ENCODE results near the gene EHD3. TPM values are rescaled to one million over a fixed set of nuclear protein-coding genes. Genes with fewer than 3 reads are reported as not detected.

Gene EHD3
- total RNA-seq, 5 donors from 2014 or later (not counting 1 experiment from before 2014, with no cell fraction given): 2.9 to 4.2 (median 4.0) TPM

- ATAC-seq (replicated peaks in 1 of 4) (no peak), DNase-seq (no peak)
- Mint-ChIP-seq H3K9me3 (no peaks in the 10 kb centered on the region), H3K4me1 (peaks cover 9 to 20% (median 19%) of the 10 kb centered on the region in 3 donors), H3K27ac (no peak within 1 kb of the TSS), H3K4me3 (no peak within 1 kb of the TSS), H3K36me3 (no peaks in the 10 kb centered on the region), H3K27me3 (peaks cover 7 to 11% of the 10 kb centered on the region in 2 donors)
- no peaks in the 10 kb centered on the region for H3K9me3 ChIP-seq
- H3K27me3 ChIP-seq (replicated peaks in 1 of 2; ENCODE audit: control insufficient read depth in 2 of 2, extremely low read depth in 1 of 2, insufficient read depth in 2 of 2, low read length in 1 of 2): peaks cover 0 to 6% of the 10 kb centered on the region in 2 experiments
- no peak within 1 kb of the TSS for H3K4me3 ChIP-seq (ENCODE audit: control insufficient read depth in 1 of 2, extremely low read depth in 1 of 2, low read length in 1 of 2)
- no peak within 1 kb of the TSS for H3K27ac ChIP-seq (ENCODE audit: low read length)
- H3K4me1 ChIP-seq (ENCODE audit: control insufficient read depth in 1 of 2, extremely low read depth in 1 of 2, insufficient read depth in 2 of 2, low read length in 2 of 2): peaks cover 4 to 22% of the 10 kb centered on the region in 2 experiments
- ChIA-PET CTCF (no interaction called here), POLR2A (no interaction called here)
- WGBS (ENCODE audit: insufficient coverage): 62% methylated on average over 4 of the region's 6 CpGs
- no peaks in the 10 kb centered on the region for H3K36me3 ChIP-seq (ENCODE audit: control insufficient read depth in 2 of 2, extremely low read depth in 1 of 2, insufficient read depth in 1 of 2, low read length in 1 of 2)
Observed at GRCh38 chr2:31217465-31218200, 16.3 kb upstream of the EHD3 start, which contains the start of gene CAPN14. TSS of gene CAPN14 (minus strand) at chr2:31217515. CDS start at chr2:31205447, 12,068 bp downstream.

GRCh38 chr2:31219131-31219969 lies 14.6 kb upstream of the EHD3 start:
- DNase-seq: no peak
- no peaks in the 10 kb centered on the region for H3K9me3 ChIP-seq
- 61% methylated on average over 9 of the region's 11 CpGs for WGBS (ENCODE audit: insufficient coverage)
- ChIA-PET POLR2A (no interaction called here), CTCF (no interaction called here)
- no peak overlapping the region for H3K27ac ChIP-seq (ENCODE audit: low read length)
- Mint-ChIP-seq H3K4me1 (peaks cover under 1 to 14% (median 13%) of the 10 kb centered on the region in 3 donors), H3K27me3 (peaks cover 7 to 25% of the 10 kb centered on the region in 2 donors), H3K9me3 (no peaks in the 10 kb centered on the region), H3K4me3 (no peak overlapping the region), H3K36me3 (peaks cover 4% of the 10 kb centered on the region), H3K27ac (peak overlapping the region in 1 of 2 donors; percentile 47)
- H3K4me1 ChIP-seq (ENCODE audit: control insufficient read depth in 1 of 2, extremely low read depth in 1 of 2, insufficient read depth in 2 of 2, low read length in 2 of 2): peaks cover 4 to 20% of the 10 kb centered on the region in 2 experiments
- H3K4me3 ChIP-seq (ENCODE audit: control insufficient read depth in 1 of 2, extremely low read depth in 1 of 2, low read length in 1 of 2): no peak overlapping the region
- H3K27me3 ChIP-seq (replicated peaks in 1 of 2; ENCODE audit: control insufficient read depth in 2 of 2, extremely low read depth in 1 of 2, insufficient read depth in 2 of 2, low read length in 1 of 2): peaks cover 0 to 6% of the 10 kb centered on the region in 2 experiments
- no peaks in the 10 kb centered on the region for H3K36me3 ChIP-seq (ENCODE audit: control insufficient read depth in 2 of 2, extremely low read depth in 1 of 2, insufficient read depth in 1 of 2, low read length in 1 of 2)
- ATAC-seq (replicated peaks in 1 of 4): no peak

GRCh38 chr2:31221544-31221943 lies 12.4 kb upstream of the EHD3 start:
- ChIA-PET CTCF (no interaction called here), POLR2A (no interaction called here)
- Histone ChIP-seq H3K36me3 (ENCODE audit: control insufficient read depth in 2 of 2, extremely low read depth in 1 of 2, insufficient read depth in 1 of 2, low read length in 1 of 2) (no peaks in the 10 kb centered on the region), H3K4me3 (ENCODE audit: control insufficient read depth in 1 of 2, extremely low read depth in 1 of 2, low read length in 1 of 2) (no peak overlapping the region), H3K4me1 (ENCODE audit: control insufficient read depth in 1 of 2, extremely low read depth in 1 of 2, insufficient read depth in 2 of 2, low read length in 2 of 2) (peaks cover 0 to 11% of the 10 kb centered on the region in 2 experiments), H3K27ac (ENCODE audit: low read length) (no peak overlapping the region), H3K27me3 (replicated peaks in 1 of 2; ENCODE audit: control insufficient read depth in 2 of 2, extremely low read depth in 1 of 2, insufficient read depth in 2 of 2, low read length in 1 of 2) (peaks cover 0 to 6% of the 10 kb centered on the region in 2 experiments), H3K9me3 (no peaks in the 10 kb centered on the region)
- H3K27me3 Mint-ChIP-seq: peaks cover 7 to 25% of the 10 kb centered on the region in 2 donors
- no peak overlapping the region for H3K27ac Mint-ChIP-seq
- no peak overlapping the region for H3K4me3 Mint-ChIP-seq
- peaks cover 0 to 6% (median 0%) of the 10 kb centered on the region in 3 donors for H3K4me1 Mint-ChIP-seq
- no peak for DNase-seq
- H3K9me3 Mint-ChIP-seq: no peaks in the 10 kb centered on the region
- ATAC-seq (replicated peaks in 1 of 4): no peak
- WGBS (ENCODE audit: insufficient coverage): 21% methylated on average over 6 of the region's 6 CpGs
- H3K36me3 Mint-ChIP-seq: peaks cover 4% of the 10 kb centered on the region

GRCh38 chr2:31222071-31222470 lies 11.9 kb upstream of the EHD3 start:
- Histone ChIP-seq H3K4me3 (ENCODE audit: control insufficient read depth in 1 of 2, extremely low read depth in 1 of 2, low read length in 1 of 2) (no peak overlapping the region), H3K4me1 (ENCODE audit: control insufficient read depth in 1 of 2, extremely low read depth in 1 of 2, insufficient read depth in 2 of 2, low read length in 2 of 2) (peaks cover 0 to 11% of the 10 kb centered on the region in 2 experiments), H3K36me3 (ENCODE audit: control insufficient read depth in 2 of 2, extremely low read depth in 1 of 2, insufficient read depth in 1 of 2, low read length in 1 of 2) (no peaks in the 10 kb centered on the region), H3K9me3 (no peaks in the 10 kb centered on the region), H3K27ac (ENCODE audit: low read length) (no peak overlapping the region), H3K27me3 (replicated peaks in 1 of 2; ENCODE audit: control insufficient read depth in 2 of 2, extremely low read depth in 1 of 2, insufficient read depth in 2 of 2, low read length in 1 of 2) (peaks cover 0 to 6% of the 10 kb centered on the region in 2 experiments)
- 86% methylated on average over 1 of the region's 4 CpGs for WGBS (ENCODE audit: insufficient coverage)
- Mint-ChIP-seq H3K36me3 (peaks cover 4% of the 10 kb centered on the region), H3K4me1 (peaks cover 0 to 6% (median 0%) of the 10 kb centered on the region in 3 donors), H3K4me3 (no peak overlapping the region), H3K9me3 (no peaks in the 10 kb centered on the region), H3K27ac (no peak overlapping the region), H3K27me3 (peaks cover 7 to 25% of the 10 kb centered on the region in 2 donors)
- no peak for DNase-seq
- ChIA-PET CTCF (no interaction called here), POLR2A (no interaction called here)
- no peak for ATAC-seq (replicated peaks in 1 of 4)

- peaks cover 4% of the 10 kb centered on the region for H3K36me3 Mint-ChIP-seq
- POLR2A ChIA-PET: interaction anchor here in 1 of 2 donors (0.6 kb wide), 1 partner anchor 730 kb away, joined by 3 read pairs; no protein-coding TSS in a partner anchor
Observed at GRCh38 chr2:31223026-31223425, 10.9 kb upstream of the EHD3 start.

GRCh38 chr2:31223749-31224148 lies 10.2 kb upstream of the EHD3 start:
- no peak overlapping the region for H3K4me3 ChIP-seq (ENCODE audit: control insufficient read depth in 1 of 2, extremely low read depth in 1 of 2, low read length in 1 of 2)
- H3K4me3 Mint-ChIP-seq: no peak overlapping the region
- peaks cover 0 to 2% of the 10 kb centered on the region in 2 experiments for H3K4me1 ChIP-seq (ENCODE audit: control insufficient read depth in 1 of 2, extremely low read depth in 1 of 2, insufficient read depth in 2 of 2, low read length in 2 of 2)
- ATAC-seq (replicated peaks in 1 of 4) (no peak), DNase-seq (no peak)
- CTCF ChIA-PET: no interaction called here
- 88% methylated on average over 3 of the region's 7 CpGs for WGBS (ENCODE audit: insufficient coverage)
- H3K27me3 Mint-ChIP-seq: peaks cover 16 to 26% of the 10 kb centered on the region in 2 donors
- H3K27ac ChIP-seq (ENCODE audit: low read length): no peak overlapping the region
- peaks cover 0 to 5% (median 0%) of the 10 kb centered on the region in 3 donors for H3K4me1 Mint-ChIP-seq
- peaks cover 4% of the 10 kb centered on the region for H3K36me3 Mint-ChIP-seq
- no peaks in the 10 kb centered on the region for H3K9me3 Mint-ChIP-seq
- no peaks in the 10 kb centered on the region for H3K9me3 ChIP-seq
- H3K36me3 ChIP-seq (ENCODE audit: control insufficient read depth in 2 of 2, extremely low read depth in 1 of 2, insufficient read depth in 1 of 2, low read length in 1 of 2): no peaks in the 10 kb centered on the region
- no peak overlapping the region for H3K27ac Mint-ChIP-seq
- peaks cover 0 to 9% of the 10 kb centered on the region in 2 experiments for H3K27me3 ChIP-seq (replicated peaks in 1 of 2; ENCODE audit: control insufficient read depth in 2 of 2, extremely low read depth in 1 of 2, insufficient read depth in 2 of 2, low read length in 1 of 2)
- POLR2A ChIA-PET: interaction anchor here in 1 of 2 donors (0.6 kb wide), 1 partner anchor 134 kb away, joined by 5 read pairs; no protein-coding TSS in a partner anchor

More at GRCh38 chr2:31223026-31223425, 10.9 kb upstream of the EHD3 start:
- Histone ChIP-seq H3K27me3 (replicated peaks in 1 of 2; ENCODE audit: control insufficient read depth in 2 of 2, extremely low read depth in 1 of 2, insufficient read depth in 2 of 2, low read length in 1 of 2) (peaks cover 0 to 9% of the 10 kb centered on the region in 2 experiments), H3K4me1 (ENCODE audit: control insufficient read depth in 1 of 2, extremely low read depth in 1 of 2, insufficient read depth in 2 of 2, low read length in 2 of 2) (peaks cover 0 to 2% of the 10 kb centered on the region in 2 experiments), H3K36me3 (ENCODE audit: control insufficient read depth in 2 of 2, extremely low read depth in 1 of 2, insufficient read depth in 1 of 2, low read length in 1 of 2) (no peaks in the 10 kb centered on the region), H3K4me3 (ENCODE audit: control insufficient read depth in 1 of 2, extremely low read depth in 1 of 2, low read length in 1 of 2) (no peak overlapping the region), H3K27ac (ENCODE audit: low read length) (no peak overlapping the region), H3K9me3 (no peaks in the 10 kb centered on the region)
- H3K9me3 Mint-ChIP-seq: no peaks in the 10 kb centered on the region
- no peak overlapping the region for H3K4me3 Mint-ChIP-seq
- CTCF ChIA-PET: interaction anchor here in 1 of 2 donors (0.6 kb wide), 1 partner anchor 1190 kb away, joined by 4 read pairs; no protein-coding TSS in a partner anchor
- ATAC-seq (replicated peaks in 1 of 4): no peak
- peaks cover 0 to 6% (median 0%) of the 10 kb centered on the region in 3 donors for H3K4me1 Mint-ChIP-seq
- peaks cover 16 to 26% of the 10 kb centered on the region in 2 donors for H3K27me3 Mint-ChIP-seq
- no peak for DNase-seq
- no peak overlapping the region for H3K27ac Mint-ChIP-seq
- WGBS (ENCODE audit: insufficient coverage): no CpG with 5 or more reads among the region's 4 CpGs

Data from T-cell (primary cell).